Liver (tissue), 3 donors: ENCODE data around the gene B9D1.

ENCODE experiments used
- EGR1 ChIP-seq, 2 donors: IDR thresholded peaks; 2 replicates each; pipeline ENCODE4 v1.6.1; 2016 to 2018; ENCODE audit warnings: antibody characterized with exemption in 2 of 2, low read depth in 2 of 2
- JUND ChIP-seq, 2 donors: IDR thresholded peaks; 2 replicates each; pipeline ENCODE4 v1.6.1; 2016; ENCODE audit warnings: antibody characterized with exemption in 2 of 2
- NR2F2 ChIP-seq: IDR thresholded peaks from 2 replicates; pipeline ENCODE4 v1.6.1; 2016; ENCODE audit warnings: antibody characterized with exemption
- RAD21 ChIP-seq, 2 donors: IDR thresholded peaks; 2 replicates each; pipeline ENCODE4 v1.6.1; 2016; ENCODE audit warnings: antibody characterized with exemption in 2 of 2, mild to moderate bottlenecking in 2 of 2
- REST ChIP-seq: IDR thresholded peaks from 2 replicates; pipeline ENCODE4 v1.6.1; 2016; ENCODE audit warnings: antibody characterized with exemption, mild to moderate bottlenecking
- SP1 ChIP-seq: IDR thresholded peaks from 2 replicates; pipeline ENCODE4 v1.6.1; 2018; ENCODE audit warnings: antibody characterized with exemption, mild to moderate bottlenecking
- TAF1 ChIP-seq: conservative IDR thresholded peaks from 2 replicates; pipeline ENCODE4 v1.6.1; 2016; ENCODE audit warnings: antibody characterized with exemption, mild to moderate bottlenecking
- YY1 ChIP-seq: IDR thresholded peaks from 2 replicates; pipeline ENCODE4 v1.6.1; 2016; ENCODE audit warnings: antibody characterized with exemption, mild to moderate bottlenecking
- ZBTB33 ChIP-seq: IDR thresholded peaks from 2 replicates; pipeline ENCODE4 v1.6.1; 2016; ENCODE audit warnings: antibody characterized with exemption
- TF ChIP-seq, protein P1 (sequence below): fragments of 150-350 bp; IDR thresholded peaks from 2 replicates; pipeline ENCODE4 v1.5.1; 2017; ENCODE audit warnings: improper control_type of control experiment, low read depth, low read length; ENCODE audit not compliant: missing input control
- TF ChIP-seq, protein P2 (sequence below): IDR thresholded peaks from 2 replicates; pipeline ENCODE4 v1.6.1; 2016; ENCODE audit warnings: antibody characterized with exemption
- TF ChIP-seq, protein P3 (sequence below): IDR thresholded peaks from 2 replicates; pipeline ENCODE4 v1.6.1; 2016; ENCODE audit warnings: antibody characterized with exemption
- donor health status: healthy.
- donor health status: healthy.

DNA sequence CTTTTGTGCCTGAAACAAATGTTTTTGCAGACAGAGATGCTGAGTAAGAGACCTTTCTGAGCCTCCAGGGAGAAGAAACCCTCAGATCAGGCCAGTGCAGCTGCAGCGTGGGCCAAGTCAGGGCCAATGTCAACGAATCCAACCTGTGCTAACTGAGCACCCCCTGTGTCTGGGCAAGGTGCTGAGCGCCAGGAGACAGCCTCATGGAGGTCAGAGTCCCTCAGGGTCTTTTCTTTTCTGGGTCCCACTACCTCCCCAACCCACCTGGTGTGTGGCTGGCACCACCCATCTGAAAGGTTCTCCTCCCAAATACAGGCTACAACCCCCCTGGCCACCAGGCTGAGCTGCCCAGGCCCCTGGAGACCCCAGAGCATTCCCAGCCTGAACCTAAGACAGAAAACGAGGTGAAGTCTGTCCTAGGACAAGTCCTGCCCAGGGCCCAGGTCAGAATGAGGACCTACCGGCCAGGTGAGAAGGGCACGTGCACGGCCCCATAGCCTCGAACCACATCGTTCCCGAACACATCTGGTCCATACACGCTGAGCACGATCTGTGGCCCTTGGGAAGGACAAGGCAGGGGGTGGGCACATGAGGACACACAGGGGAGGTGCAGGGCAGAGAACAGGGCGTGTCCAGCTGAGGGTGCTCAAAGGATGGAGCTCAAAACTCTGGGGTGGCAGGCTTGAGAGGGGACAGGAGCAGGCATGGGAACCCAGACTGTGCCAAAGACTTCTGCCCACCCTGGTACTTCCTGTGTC lies 15.0 kb downstream of the B9D1 start:
- TF ChIP-seq, protein P1, sequence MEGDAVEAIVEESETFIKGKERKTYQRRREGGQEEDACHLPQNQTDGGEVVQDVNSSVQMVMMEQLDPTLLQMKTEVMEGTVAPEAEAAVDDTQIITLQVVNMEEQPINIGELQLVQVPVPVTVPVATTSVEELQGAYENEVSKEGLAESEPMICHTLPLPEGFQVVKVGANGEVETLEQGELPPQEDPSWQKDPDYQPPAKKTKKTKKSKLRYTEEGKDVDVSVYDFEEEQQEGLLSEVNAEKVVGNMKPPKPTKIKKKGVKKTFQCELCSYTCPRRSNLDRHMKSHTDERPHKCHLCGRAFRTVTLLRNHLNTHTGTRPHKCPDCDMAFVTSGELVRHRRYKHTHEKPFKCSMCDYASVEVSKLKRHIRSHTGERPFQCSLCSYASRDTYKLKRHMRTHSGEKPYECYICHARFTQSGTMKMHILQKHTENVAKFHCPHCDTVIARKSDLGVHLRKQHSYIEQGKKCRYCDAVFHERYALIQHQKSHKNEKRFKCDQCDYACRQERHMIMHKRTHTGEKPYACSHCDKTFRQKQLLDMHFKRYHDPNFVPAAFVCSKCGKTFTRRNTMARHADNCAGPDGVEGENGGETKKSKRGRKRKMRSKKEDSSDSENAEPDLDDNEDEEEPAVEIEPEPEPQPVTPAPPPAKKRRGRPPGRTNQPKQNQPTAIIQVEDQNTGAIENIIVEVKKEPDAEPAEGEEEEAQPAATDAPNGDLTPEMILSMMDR: no peak
- TF ChIP-seq TAF1 (no peak), JUND (IDR thresholded peaks at IDR 0.05) (no peak), YY1 (no peak), RAD21 (IDR thresholded peaks at IDR 0.05) (no peak), SP1 (no peak), NR2F2 (no peak), REST (no peak), EGR1 (IDR thresholded peaks at IDR 0.05; ENCODE audit: low read depth in 2 of 2) (no peak), ZBTB33 (no peak)
- TF ChIP-seq, protein P2, sequence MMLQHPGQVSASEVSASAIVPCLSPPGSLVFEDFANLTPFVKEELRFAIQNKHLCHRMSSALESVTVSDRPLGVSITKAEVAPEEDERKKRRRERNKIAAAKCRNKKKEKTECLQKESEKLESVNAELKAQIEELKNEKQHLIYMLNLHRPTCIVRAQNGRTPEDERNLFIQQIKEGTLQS: no peak
- TF ChIP-seq, protein P3, sequence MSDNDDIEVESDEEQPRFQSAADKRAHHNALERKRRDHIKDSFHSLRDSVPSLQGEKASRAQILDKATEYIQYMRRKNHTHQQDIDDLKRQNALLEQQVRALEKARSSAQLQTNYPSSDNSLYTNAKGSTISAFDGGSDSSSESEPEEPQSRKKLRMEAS: no peak
